K562 (cell line): ENCODE measurements around the gene BCAS3. TPM values are rescaled to one million over a fixed set of nuclear protein-coding genes. Genes with fewer than 3 reads are reported as not detected.

Experiments
- ATAC-seq: fragments of 200-7000 bp; cut with Tn5 transposase; 3 replicates; pipeline ENCODE4 v1.9.1; 2020; ENCODE audit warnings: moderate library complexity
- BruUV-seq: library from RNA; stranded (reverse); fragments of 400-500 nt; replicated peaks from 2 replicates; lab custom pipeline; 2021; lab: Mats Ljungman, UMichigan
- CTCF ChIA-PET: fragments of 300-600 bp; formaldehyde crosslinking; extraction: SDS; loops from one replicate; lab custom pipeline; 2021; ENCODE audit warnings: low intra/inter-chr PET ratio; lab: Yijun Ruan, JAX
- POLR2A ChIA-PET: fragments of 300-600, 350-650 bp; sonication (Branson Sonifier 250); formaldehyde crosslinking; extraction: SDS; loops from one replicate; lab custom pipeline; 2021; ENCODE audit warnings: antibody characterized with exemption, inconsistent platforms; lab: Yijun Ruan, JAX
- DNase-seq, 4 experiments: peaks; one replicate each; pipeline versions ENCODE4 v3.0.0 to v3.0.0-alpha.2; 2011 to 2018; ENCODE audit warnings: low spot score in 3 of 4, mixed read lengths in 3 of 4; ENCODE audit errors: extremely low read depth in 1 of 4
- FAIRE-seq: peaks from 2 replicates; lab custom pipeline; 2011; peaks lifted over from hg19 to GRCh38; lab: Jason Lieb, UNC
- H2AFZ ChIP-seq: 2 replicates; pipeline ENCODE4 v1.6.0; 2011; ENCODE audit warnings: low read depth, low read length, control low read depth, inconsistent platforms
- H3K27ac ChIP-seq: fragments of 200-600 bp; 3 replicates; pipeline ENCODE4 v1.8.0; 2011; ENCODE audit warnings: low read depth, mild to moderate bottlenecking, control low read depth, inconsistent platforms, low read length, moderate library complexity, mixed read lengths; ENCODE audit errors: extremely low read depth
- H3K27me3 ChIP-seq, 2 experiments: fragments of 300-600 bp in 1 of 2; 2 replicates in 1 of 2; 3 replicates in 1 of 2; pipeline versions ENCODE4 v1.6.0 to v1.8.0; 2011; ENCODE audit warnings: inconsistent platforms in 2 of 2, low read length in 2 of 2, mild to moderate bottlenecking in 1 of 2, mixed read lengths in 1 of 2, moderate library complexity in 1 of 2; ENCODE audit not compliant: control insufficient read depth in 2 of 2, insufficient read depth in 2 of 2
- H3K36me3 ChIP-seq: fragments of 300-600 bp; 3 replicates; pipeline ENCODE4 v1.8.0; 2011; ENCODE audit warnings: mild to moderate bottlenecking, low read length, inconsistent platforms; ENCODE audit not compliant: control insufficient read depth, insufficient read depth
- H3K4me1 ChIP-seq, 2 experiments: fragments of 200-600 bp in 1 of 2; replicated peaks in 1 of 2; 2 replicates in 1 of 2; 3 replicates in 1 of 2; pipeline versions ENCODE4 v1.5.1 to v1.8.0; 2011; ENCODE audit warnings: inconsistent platforms in 2 of 2, low read length in 2 of 2, mild to moderate bottlenecking in 1 of 2, mixed read lengths in 1 of 2, moderate library complexity in 1 of 2; ENCODE audit not compliant: control insufficient read depth in 2 of 2, insufficient read depth in 2 of 2
- H3K4me2 ChIP-seq: 2 replicates; pipeline ENCODE4 v1.6.1; 2011; ENCODE audit warnings: low read length, control low read depth, inconsistent platforms, mixed read lengths; ENCODE audit not compliant: insufficient read depth
- H3K4me3 ChIP-seq: fragments of 200-600 bp; sonication (generic), shearing (Covaris generic); 2 replicates; pipeline ENCODE4 v1.5.1; 2016; ENCODE audit warnings: control low read depth, inconsistent platforms
- H3K79me2 ChIP-seq: fragments of 200-600 bp; 3 replicates; pipeline ENCODE4 v1.8.0; 2011; ENCODE audit warnings: low read length, inconsistent platforms; ENCODE audit not compliant: control insufficient read depth, insufficient read depth
- H3K9ac ChIP-seq, 2 experiments: 2 replicates each; pipeline versions ENCODE4 v1.6.0 to v1.6.1; 2011; ENCODE audit warnings: low read depth in 2 of 2, low read length in 2 of 2, control low read depth in 1 of 2, inconsistent platforms in 1 of 2, mild to moderate bottlenecking in 1 of 2, mixed read lengths in 1 of 2; ENCODE audit not compliant: insufficient read depth in 1 of 2
- H3K9me1 ChIP-seq: one replicate; pipeline ENCODE4 v1.6.0; 2011; ENCODE audit warnings: inconsistent platforms, mild to moderate bottlenecking, low read length, moderate library complexity; ENCODE audit not compliant: control insufficient read depth, insufficient read depth
- H3K9me3 ChIP-seq: replicated peaks from 2 replicates; pipeline ENCODE4 v1.5.1; 2011; ENCODE audit warnings: low read depth, low read length, inconsistent platforms; ENCODE audit not compliant: control insufficient read depth, insufficient read depth
- H4K20me1 ChIP-seq: replicated peaks from 2 replicates; pipeline ENCODE4 v1.6.1; 2011; ENCODE audit warnings: low read length, inconsistent platforms, mixed read lengths; ENCODE audit not compliant: control insufficient read depth, insufficient read depth
- ZNF75A ChIP-seq: fragments of 450-650 bp; formaldehyde crosslinking; IDR thresholded peaks from 2 replicates; pipeline ENCODE4 v1.4.0; 2020; ENCODE audit warnings: mild to moderate bottlenecking
- WGBS: fragments of 100-300 bp; shearing (Covaris generic); methylation state at CpG from one replicate; pipeline ENCODE4 v1.1.6; 2016; ENCODE audit warnings: low coverage, mixed read lengths; ENCODE audit not compliant: insufficient coverage; ENCODE audit errors: missing lambda C conversion rate; 5-methylcytosine and 5-hydroxymethylcytosine counted together
- in situ Hi-C: fragments of 300-500 bp; cut with MboI; formaldehyde crosslinking; loops from 4 replicates; pipeline ENCODE4 v1.15.0; 2018; ENCODE audit warnings: inconsistent platforms, mixed read lengths
- intact Hi-C: fragments of 100-400 bp; cut with micrococcal nuclease; formaldehyde crosslinking; loops from 2 replicates; pipeline ENCODE4 v1.14.2; 2022
- polyA plus RNA-seq, 8 experiments: library from polyadenylated mRNA; depleted of rRNA in 4 of 8; stranded (reverse) in 5 of 8; unstranded in 3 of 8; fragments of >200 nt; fragmentation: Nextera tagmentation in 2 of 8; fragmentation: Illumina TruSeq in 1 of 8; extraction: Ambion mirVana in 2 of 8; extraction: Trizol in 1 of 8; gene quantifications; 2 replicates each; pipeline versions ENCODE4 v1.2.1 to v1.2.3, GENCODE V29; 2011 to 2014; ENCODE audit warnings: inconsistent platforms in 1 of 8, missing spikeins in 1 of 8
- total RNA-seq, 7 experiments: library from RNA; depleted of rRNA in 6 of 7; stranded (reverse); fragments of >200 nt in 6 of 7; fragmentation: Illumina TruSeq in 2 of 7; extraction: Trizol in 2 of 7; gene quantifications; 2 replicates each; pipeline versions ENCODE4 v1.2.1 to v1.2.3, GENCODE V29; 2011 to 2021; ENCODE audit warnings: low replicate concordance in 1 of 7
- TF ChIP-seq, protein P1 (sequence below), 3 experiments: fragments of 200-800 bp in 1 of 3; fragments of 250-450 bp in 1 of 3; fragments of 450-650 bp in 1 of 3; sonication (Bioruptor Pico) in 1 of 3; sonication (Bioruptor generic) in 1 of 3; formaldehyde crosslinking in 1 of 3; IDR thresholded peaks; 2 replicates each; pipeline versions ENCODE4 v1.6.1 to v1.8.0; 2016 to 2022; ENCODE audit warnings: mild to moderate bottlenecking in 2 of 3, missing genetic modification characterization in 2 of 3, missing compliant biosample characterization in 1 of 3, moderate library complexity in 1 of 3

BCAS3 gene
- total and polyA plus RNA-seq, 9 of the 15 experiments (the other 6 are each of a cell fraction or from before 2014, with no cell fraction given) = 1.9 to 5.5 (median 3.5) TPM

DNA sequence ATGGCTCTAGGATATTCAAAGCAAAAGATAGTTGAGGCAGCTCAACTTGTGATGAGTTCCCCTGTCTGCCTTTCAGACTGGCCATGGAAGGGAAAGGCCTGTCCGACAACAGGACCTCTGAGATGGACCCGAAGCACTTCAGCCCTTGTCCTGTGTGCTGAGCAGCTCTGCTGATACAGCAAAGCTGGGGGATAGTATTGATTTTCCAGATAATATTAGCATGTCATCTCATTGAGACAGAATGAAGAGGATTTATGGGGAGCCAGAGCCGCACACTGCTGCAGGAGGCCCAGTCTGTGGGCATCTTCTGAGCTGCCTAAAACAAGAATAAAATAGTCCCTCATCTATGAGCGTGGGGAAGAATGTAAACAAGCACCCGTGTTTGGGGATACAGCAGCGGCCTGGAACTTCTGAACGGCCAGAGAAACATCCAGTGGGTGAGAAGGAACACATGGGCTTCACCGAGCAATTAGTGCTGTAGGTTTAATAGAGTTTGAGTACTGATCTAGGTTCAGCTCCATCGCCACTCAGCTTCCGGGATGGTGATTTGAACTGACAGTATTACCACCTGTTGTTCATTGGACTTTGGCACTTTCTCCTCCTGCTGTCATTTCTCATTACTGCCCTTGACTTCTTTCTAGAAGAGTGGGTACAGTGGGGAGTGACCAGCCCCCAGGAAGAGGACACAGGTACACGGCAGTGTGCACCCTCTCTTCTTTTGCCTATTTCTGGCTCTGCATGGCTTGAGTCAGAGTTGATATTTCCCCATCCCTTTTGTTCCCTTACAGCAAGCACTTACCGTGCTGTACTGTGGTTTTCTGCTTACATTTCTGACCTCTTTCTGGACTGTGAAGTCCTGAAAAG lies 625.5 kb downstream of the BCAS3 start:
- Histone ChIP-seq H3K36me3 (no peaks in the 10 kb centered on the region), H3K9me3 (no peaks in the 10 kb centered on the region), H3K27ac (no peak overlapping the region), H4K20me1 (peaks cover 5% of the 10 kb centered on the region; the same call in 1 of the 2 replicates), H3K4me2 (no peak overlapping the region), H3K9ac (no peak overlapping the region), H3K9me1 (no peaks in the 10 kb centered on the region), H3K4me1 (no peaks in the 10 kb centered on the region), H2AFZ (no peak overlapping the region), H3K27me3 (peaks cover 10 to 19% of the 10 kb centered on the region in 2 experiments), H3K79me2 (no peaks in the 10 kb centered on the region), H3K4me3 (no peak overlapping the region)
- FAIRE-seq = no peak
- DNase-seq = no peak
- ChIA-PET POLR2A (no interaction called here), CTCF (no interaction called here)
- no peak for TF ChIP-seq ZNF75A (CRISPR knock-in tag)
- TF ChIP-seq, protein P1, sequence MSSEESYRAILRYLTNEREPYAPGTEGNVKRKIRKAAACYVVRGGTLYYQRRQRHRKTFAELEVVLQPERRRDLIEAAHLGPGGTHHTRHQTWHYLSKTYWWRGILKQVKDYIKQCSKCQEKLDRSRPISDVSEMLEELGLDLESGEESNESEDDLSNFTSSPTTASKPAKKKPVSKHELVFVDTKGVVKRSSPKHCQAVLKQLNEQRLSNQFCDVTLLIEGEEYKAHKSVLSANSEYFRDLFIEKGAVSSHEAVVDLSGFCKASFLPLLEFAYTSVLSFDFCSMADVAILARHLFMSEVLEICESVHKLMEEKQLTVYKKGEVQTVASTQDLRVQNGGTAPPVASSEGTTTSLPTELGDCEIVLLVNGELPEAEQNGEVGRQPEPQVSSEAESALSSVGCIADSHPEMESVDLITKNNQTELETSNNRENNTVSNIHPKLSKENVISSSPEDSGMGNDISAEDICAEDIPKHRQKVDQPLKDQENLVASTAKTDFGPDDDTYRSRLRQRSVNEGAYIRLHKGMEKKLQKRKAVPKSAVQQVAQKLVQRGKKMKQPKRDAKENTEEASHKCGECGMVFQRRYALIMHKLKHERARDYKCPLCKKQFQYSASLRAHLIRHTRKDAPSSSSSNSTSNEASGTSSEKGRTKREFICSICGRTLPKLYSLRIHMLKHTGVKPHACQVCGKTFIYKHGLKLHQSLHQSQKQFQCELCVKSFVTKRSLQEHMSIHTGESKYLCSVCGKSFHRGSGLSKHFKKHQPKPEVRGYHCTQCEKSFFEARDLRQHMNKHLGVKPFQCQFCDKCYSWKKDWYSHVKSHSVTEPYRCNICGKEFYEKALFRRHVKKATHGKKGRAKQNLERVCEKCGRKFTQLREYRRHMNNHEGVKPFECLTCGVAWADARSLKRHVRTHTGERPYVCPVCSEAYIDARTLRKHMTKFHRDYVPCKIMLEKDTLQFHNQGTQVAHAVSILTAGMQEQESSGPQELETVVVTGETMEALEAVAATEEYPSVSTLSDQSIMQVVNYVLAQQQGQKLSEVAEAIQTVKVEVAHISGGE (CRISPR knock-in tag; IDR thresholded peaks at IDR 0.05) = peak in 1 of 3 experiments; percentile 33; a peak in 2 of 6 replicates
- no TSS peak for BruUV-seq
- intact Hi-C loops = no loop called here
- no peak for ATAC-seq
- in situ Hi-C loops = no loop called here
- WGBS = 0% methylated on average over 12 of the region's 12 CpGs
